Kidney (tissue), 14 donors: ENCODE measurements around the gene KLHL6. TPM values are rescaled to one million over a fixed set of nuclear protein-coding genes. Genes with fewer than 3 reads are reported as not detected.
"Not testable (repeated sequence)": the region's sequence is repeated elsewhere in the genome, so short reads cannot be mapped to it uniquely, and the experiment has no call there.

ENCODE experiments used
- DNase-seq, 5 donors: peaks; one replicate each; pipeline ENCODE4 v3.0.0-alpha.2; 2013 to 2020
- FAIRE-seq: peaks from 2 replicates; lab custom pipeline; 2012; peaks lifted over from hg19 to GRCh38; lab: Jason Lieb, UNC
- H3K27ac ChIP-seq, 2 donors: one replicate each; pipeline ENCODE4 v1.7.0; 2013; ENCODE audit warnings: low read depth in 2 of 2, low read length in 2 of 2, inconsistent platforms in 1 of 2
- H3K27me3 ChIP-seq: one replicate; pipeline ENCODE4 v1.7.1; 2013; ENCODE audit warnings: low read length, inconsistent platforms; ENCODE audit not compliant: control insufficient read depth, insufficient read depth
- H3K36me3 ChIP-seq, 3 donors: one replicate each; pipeline versions ENCODE4 v1.7.0 to v1.7.1; 2013; ENCODE audit warnings: low read length in 3 of 3, control low read depth in 1 of 3, inconsistent platforms in 1 of 3; ENCODE audit not compliant: insufficient read depth in 3 of 3, control insufficient read depth in 2 of 3
- H3K4me1 ChIP-seq, 3 donors: one replicate each; pipeline versions ENCODE4 v1.7.0 to v1.7.1; 2013; ENCODE audit warnings: low read length in 3 of 3, inconsistent platforms in 1 of 3, low read depth in 1 of 3; ENCODE audit not compliant: control insufficient read depth in 2 of 3, insufficient read depth in 2 of 3
- H3K4me3 ChIP-seq, 3 donors: one replicate each; pipeline versions ENCODE4 v1.7.0 to v1.8.1; 2013; ENCODE audit warnings: low read length in 3 of 3, control low read depth in 1 of 3, inconsistent platforms in 1 of 3
- H3K9ac ChIP-seq, 3 donors: one replicate each; pipeline versions ENCODE4 v1.7.0 to v1.7.1; 2013; ENCODE audit warnings: low read length in 3 of 3, control low read depth in 1 of 3, inconsistent platforms in 1 of 3
- H3K9me3 ChIP-seq, 3 donors: one replicate each; pipeline versions ENCODE4 v1.7.0 to v1.7.1; 2013; ENCODE audit warnings: low read length in 3 of 3, control low read depth in 1 of 3, inconsistent platforms in 1 of 3; ENCODE audit not compliant: control insufficient read depth in 2 of 3, insufficient read depth in 1 of 3
- CTCF ChIP-seq: IDR thresholded peaks from 3 replicates; pipeline ENCODE4 v1.5.1; 2012; ENCODE audit warnings: mild to moderate bottlenecking, moderate library complexity, borderline replicate concordance; ENCODE audit not compliant: insufficient read depth; ENCODE audit errors: extremely low read depth
- intact Hi-C: fragments of 100-400 bp; cut with DNase I; formaldehyde crosslinking; loops from one replicate; pipeline ENCODE4 v1.11.1; 2022
- polyA plus RNA-seq: library from polyadenylated mRNA; stranded (reverse); fragments of 350-450 nt; fragmentation: Illumina TruSeq; extraction: RNeasy Lipid Tissue Mini Kit (QIAGEN cat#74804); gene quantifications from one replicate; pipeline ENCODE4 v1.2.3, GENCODE V29; 2014; ENCODE audit warnings: low read depth, low replicate concordance; ENCODE audit not compliant: insufficient read depth
- total RNA-seq: library from RNA; stranded (reverse); fragmentation: NEBNext Ultra II Directional; extraction: Animal tissue kit (Norgen Biotek cat#: 25700); gene quantifications from one replicate; pipeline ENCODE4 v1.2.1, GENCODE V29; 2021
- donor health status: control.
- donor health status: control.
- donor health status: control.
- donor health status: control.
- donor health status: control.
- donor health status: DM: yes; HTN: yes; CAD: no.
- donor health status: Normal renal cell carcinoma (clear cell type).

The KLHL6 gene
- total and polyA plus RNA-seq, 2 donors from 2014 or later, result 0.37 to 9.8 TPM

DNA sequence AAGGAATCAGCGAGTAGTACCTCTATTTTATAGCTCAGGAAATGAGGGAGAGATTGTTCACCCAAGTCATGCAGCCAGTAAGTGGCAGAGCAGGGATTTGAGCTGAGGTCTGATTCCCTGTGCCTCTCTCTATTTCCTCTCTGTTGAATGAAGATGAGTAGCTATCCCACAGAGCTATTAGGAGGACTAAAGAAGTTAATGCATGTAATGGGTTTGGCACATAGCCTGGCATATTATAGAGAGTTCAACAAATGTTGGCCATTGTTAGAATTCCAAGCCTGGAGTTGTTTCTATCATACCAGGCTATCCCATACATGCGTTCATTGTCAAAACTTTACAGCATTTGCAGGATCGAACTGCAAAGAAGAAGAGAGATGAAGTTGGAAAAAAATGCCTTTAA, 21.8 kb upstream of the KLHL6 start:
- intact Hi-C loops, result no loop called here
- TF ChIP-seq CTCF, result no peak
- Histone ChIP-seq H3K9me3 (no peaks in the 10 kb centered on the region), H3K9ac (no peak overlapping the region), H3K27me3 (no peaks in the 10 kb centered on the region), H3K27ac (no peak overlapping the region), H3K36me3 (no peaks in the 10 kb centered on the region), H3K4me3 (no peak overlapping the region), H3K4me1 (peaks cover 0 to 2% (median 0%) of the 10 kb centered on the region in 3 donors)
- FAIRE-seq (no peak), DNase-seq (no peak)

- H3K9me3 ChIP-seq, result no peaks in the 10 kb centered on the region
- no peaks in the 10 kb centered on the region for H3K27me3 ChIP-seq
- intact Hi-C loops, result no loop called here
- no peak overlapping the region for H3K27ac ChIP-seq
- DNase-seq, result peak in 1 of 5 donors; percentile 45
- H3K9ac ChIP-seq, result no peak overlapping the region
- no peaks in the 10 kb centered on the region for H3K36me3 ChIP-seq
- peaks cover 0 to 2% (median 0%) of the 10 kb centered on the region in 3 donors for H3K4me1 ChIP-seq
- TF ChIP-seq CTCF, result no peak
- FAIRE-seq, result no peak
- no peak overlapping the region for H3K4me3 ChIP-seq
Measured at GRCh38 chr3:183576487-183577107, 21.1 kb upstream of the KLHL6 start.

DNA sequence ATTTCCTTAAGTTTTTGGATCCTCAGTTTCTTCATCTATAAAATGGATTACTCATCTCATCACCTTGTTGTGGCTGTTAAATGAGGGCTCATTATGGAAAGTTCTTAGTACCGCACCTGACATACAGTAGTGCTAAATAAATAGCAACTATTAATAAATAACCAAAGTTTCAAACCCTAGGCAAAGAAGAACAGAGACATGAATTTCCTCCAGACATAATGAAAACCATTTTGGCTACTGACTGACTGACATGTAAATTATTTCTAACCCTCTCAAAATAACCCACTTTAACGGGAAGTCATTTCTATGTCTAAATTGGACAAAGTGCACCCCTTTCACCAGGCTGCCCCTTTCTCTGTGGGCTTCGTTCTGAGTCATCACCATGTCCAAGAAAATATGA, 17.4 kb upstream of the KLHL6 start:
- no peak for DNase-seq
- Histone ChIP-seq H3K27ac (no peak overlapping the region), H3K4me1 (no peaks in the 10 kb centered on the region), H3K9me3 (no peaks in the 10 kb centered on the region), H3K4me3 (no peak overlapping the region), H3K27me3 (no peaks in the 10 kb centered on the region), H3K36me3 (no peaks in the 10 kb centered on the region), H3K9ac (no peak overlapping the region)
- intact Hi-C loops, result no loop called here
- no peak for TF ChIP-seq CTCF
- FAIRE-seq, result no peak

DNA sequence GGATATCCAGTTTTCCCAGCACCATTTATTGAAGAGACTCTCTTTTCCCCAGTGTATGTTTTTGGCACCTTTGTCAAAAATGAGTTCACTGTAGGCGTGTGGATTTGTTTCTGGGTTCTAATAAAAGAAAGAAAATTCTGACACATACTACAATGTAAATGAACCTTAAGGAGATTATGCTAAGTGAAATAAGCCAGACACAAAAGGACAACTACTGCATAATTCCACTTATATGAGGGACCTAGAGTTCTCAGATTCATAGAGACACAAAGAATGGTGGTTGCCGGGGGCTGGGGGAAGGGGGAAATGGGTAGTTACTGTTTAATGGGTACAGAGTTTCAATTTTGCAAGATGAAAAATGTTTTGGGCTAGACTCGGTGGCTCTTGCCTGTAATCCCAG, 14.7 kb upstream of the KLHL6 start:
- FAIRE-seq, H3K9ac ChIP-seq, H3K4me3 ChIP-seq, DNase-seq, H3K9me3 ChIP-seq, H3K27ac ChIP-seq, intact Hi-C loops, H3K27me3 ChIP-seq, H3K4me1 ChIP-seq, H3K36me3 ChIP-seq: not testable (repeated sequence)
